ENCODE results near the gene BEND3.

DNA sequence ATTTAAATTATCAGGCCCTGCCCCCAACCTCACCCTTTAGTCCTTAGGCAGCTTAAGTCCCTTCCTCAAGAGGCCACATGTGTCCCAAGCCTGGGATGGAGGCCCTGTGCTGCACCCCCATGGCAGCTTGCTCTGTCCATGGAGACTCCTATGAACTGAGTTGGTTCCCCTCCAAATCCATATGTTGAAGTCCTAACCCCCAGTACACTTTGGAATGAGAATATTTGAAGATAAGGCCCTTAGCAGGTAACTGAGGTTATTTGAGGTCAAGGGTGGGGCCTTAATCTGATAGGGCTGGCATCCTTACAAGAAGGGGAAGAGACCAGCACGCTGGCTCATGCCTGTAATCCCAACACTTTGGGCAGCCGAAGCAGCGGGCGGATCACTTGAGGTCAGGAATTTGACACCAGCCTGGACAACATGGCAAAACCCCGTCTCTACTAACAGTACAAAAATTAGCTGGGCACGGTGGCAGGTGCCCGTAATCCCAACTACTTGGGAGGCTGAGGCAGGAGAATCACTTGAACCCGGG lies 6.7 kb upstream of the BEND3 start:
- TF ChIP-seq, protein P1, sequence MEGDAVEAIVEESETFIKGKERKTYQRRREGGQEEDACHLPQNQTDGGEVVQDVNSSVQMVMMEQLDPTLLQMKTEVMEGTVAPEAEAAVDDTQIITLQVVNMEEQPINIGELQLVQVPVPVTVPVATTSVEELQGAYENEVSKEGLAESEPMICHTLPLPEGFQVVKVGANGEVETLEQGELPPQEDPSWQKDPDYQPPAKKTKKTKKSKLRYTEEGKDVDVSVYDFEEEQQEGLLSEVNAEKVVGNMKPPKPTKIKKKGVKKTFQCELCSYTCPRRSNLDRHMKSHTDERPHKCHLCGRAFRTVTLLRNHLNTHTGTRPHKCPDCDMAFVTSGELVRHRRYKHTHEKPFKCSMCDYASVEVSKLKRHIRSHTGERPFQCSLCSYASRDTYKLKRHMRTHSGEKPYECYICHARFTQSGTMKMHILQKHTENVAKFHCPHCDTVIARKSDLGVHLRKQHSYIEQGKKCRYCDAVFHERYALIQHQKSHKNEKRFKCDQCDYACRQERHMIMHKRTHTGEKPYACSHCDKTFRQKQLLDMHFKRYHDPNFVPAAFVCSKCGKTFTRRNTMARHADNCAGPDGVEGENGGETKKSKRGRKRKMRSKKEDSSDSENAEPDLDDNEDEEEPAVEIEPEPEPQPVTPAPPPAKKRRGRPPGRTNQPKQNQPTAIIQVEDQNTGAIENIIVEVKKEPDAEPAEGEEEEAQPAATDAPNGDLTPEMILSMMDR (IDR thresholded peaks at IDR 0.05; ENCODE audit: low read depth, low read length), result no peak
- no peak for TF ChIP-seq POLR2A (IDR thresholded peaks at IDR 0.05; ENCODE audit: extremely low read depth, insufficient read length)
- TF ChIP-seq, protein P2, sequence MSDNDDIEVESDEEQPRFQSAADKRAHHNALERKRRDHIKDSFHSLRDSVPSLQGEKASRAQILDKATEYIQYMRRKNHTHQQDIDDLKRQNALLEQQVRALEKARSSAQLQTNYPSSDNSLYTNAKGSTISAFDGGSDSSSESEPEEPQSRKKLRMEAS (IDR thresholded peaks at IDR 0.05; ENCODE audit: low read depth, low read length), result no peak
- TF ChIP-seq MYC (IDR thresholded peaks at IDR 0.05; ENCODE audit: low read depth, low read length), result no peak
